A673 (cell line): Measurements from ENCODE around the gene NADK2.

Experiments
- CTCF ChIP-seq: fragments of 300-800, 200-600 bp; sonication (generic); conservative IDR thresholded peaks from 2 replicates; pipeline ENCODE4 v1.5.1; 2017; ENCODE audit warnings: low read depth, mild to moderate bottlenecking, antibody characterized with exemption, low read length, moderate library complexity, mixed read lengths
- EZH2 ChIP-seq: fragments of 200-600 bp; sonication (generic); IDR thresholded peaks from 2 replicates; pipeline ENCODE4 v1.6.1; 2017; ENCODE audit warnings: borderline replicate concordance, low read depth, mild to moderate bottlenecking, mixed read lengths, antibody characterized with exemption, low read length; ENCODE audit not compliant: poor library complexity, severe bottlenecking

GRCh38 chr5:36175043-36175442 lies 66.7 kb downstream of the NADK2 start:
- TF ChIP-seq EZH2 (no peak), CTCF (no peak)
